GM06990 (cell line): ENCODE results near the gene PRKACB.

Experiments used
- DNase-seq: peaks from one replicate; pipeline ENCODE4 v3.0.0-alpha.2; 2011; ENCODE audit not compliant: insufficient read length; ENCODE audit errors: extremely low read depth
- H3K27me3 ChIP-seq: replicated peaks from 2 replicates; pipeline ENCODE4 v1.6.0; 2011; ENCODE audit warnings: low read length; ENCODE audit not compliant: control insufficient read depth, insufficient read depth
- H3K36me3 ChIP-seq: 2 replicates; pipeline ENCODE4 v1.5.1; 2011; ENCODE audit warnings: low read length; ENCODE audit not compliant: control insufficient read depth, insufficient read depth
- H3K4me3 ChIP-seq: replicated peaks from 2 replicates; pipeline ENCODE4 v1.5.1; 2011; ENCODE audit warnings: low read depth, mild to moderate bottlenecking, control low read depth, low read length
- TF ChIP-seq, protein P1 (sequence below): IDR thresholded peaks from 2 replicates; pipeline ENCODE4 v1.5.1; 2011; ENCODE audit warnings: low read length, control low read depth, mild to moderate bottlenecking, inconsistent platforms; ENCODE audit not compliant: insufficient read depth, poor library complexity, severe bottlenecking

PRKACB gene

DNA sequence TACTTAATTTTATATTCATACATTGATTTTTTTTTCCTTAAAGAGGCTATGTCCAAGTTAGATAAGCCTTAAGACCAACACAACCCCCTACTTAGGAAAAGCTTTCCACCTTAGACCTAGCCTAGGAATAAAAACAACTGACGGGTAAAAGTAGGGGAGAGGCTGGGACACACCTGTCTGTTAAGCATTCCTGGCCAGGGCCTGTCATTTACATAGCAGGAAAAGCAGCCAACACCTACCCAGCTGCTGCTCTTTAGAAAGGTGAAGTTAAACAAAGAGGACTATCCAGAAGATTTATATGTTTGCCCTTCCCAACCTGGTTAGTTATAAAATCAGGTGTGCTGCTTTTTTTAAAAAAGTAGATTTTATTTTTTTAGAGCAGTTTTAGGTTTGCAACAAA, 128.3 kb downstream of the PRKACB start:
- no peak for DNase-seq
- Histone ChIP-seq H3K36me3 (no peaks in the 10 kb centered on the region), H3K4me3 (no peak overlapping the region), H3K27me3 (no peaks in the 10 kb centered on the region)
- TF ChIP-seq, protein P1, sequence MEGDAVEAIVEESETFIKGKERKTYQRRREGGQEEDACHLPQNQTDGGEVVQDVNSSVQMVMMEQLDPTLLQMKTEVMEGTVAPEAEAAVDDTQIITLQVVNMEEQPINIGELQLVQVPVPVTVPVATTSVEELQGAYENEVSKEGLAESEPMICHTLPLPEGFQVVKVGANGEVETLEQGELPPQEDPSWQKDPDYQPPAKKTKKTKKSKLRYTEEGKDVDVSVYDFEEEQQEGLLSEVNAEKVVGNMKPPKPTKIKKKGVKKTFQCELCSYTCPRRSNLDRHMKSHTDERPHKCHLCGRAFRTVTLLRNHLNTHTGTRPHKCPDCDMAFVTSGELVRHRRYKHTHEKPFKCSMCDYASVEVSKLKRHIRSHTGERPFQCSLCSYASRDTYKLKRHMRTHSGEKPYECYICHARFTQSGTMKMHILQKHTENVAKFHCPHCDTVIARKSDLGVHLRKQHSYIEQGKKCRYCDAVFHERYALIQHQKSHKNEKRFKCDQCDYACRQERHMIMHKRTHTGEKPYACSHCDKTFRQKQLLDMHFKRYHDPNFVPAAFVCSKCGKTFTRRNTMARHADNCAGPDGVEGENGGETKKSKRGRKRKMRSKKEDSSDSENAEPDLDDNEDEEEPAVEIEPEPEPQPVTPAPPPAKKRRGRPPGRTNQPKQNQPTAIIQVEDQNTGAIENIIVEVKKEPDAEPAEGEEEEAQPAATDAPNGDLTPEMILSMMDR, result no peak

DNA sequence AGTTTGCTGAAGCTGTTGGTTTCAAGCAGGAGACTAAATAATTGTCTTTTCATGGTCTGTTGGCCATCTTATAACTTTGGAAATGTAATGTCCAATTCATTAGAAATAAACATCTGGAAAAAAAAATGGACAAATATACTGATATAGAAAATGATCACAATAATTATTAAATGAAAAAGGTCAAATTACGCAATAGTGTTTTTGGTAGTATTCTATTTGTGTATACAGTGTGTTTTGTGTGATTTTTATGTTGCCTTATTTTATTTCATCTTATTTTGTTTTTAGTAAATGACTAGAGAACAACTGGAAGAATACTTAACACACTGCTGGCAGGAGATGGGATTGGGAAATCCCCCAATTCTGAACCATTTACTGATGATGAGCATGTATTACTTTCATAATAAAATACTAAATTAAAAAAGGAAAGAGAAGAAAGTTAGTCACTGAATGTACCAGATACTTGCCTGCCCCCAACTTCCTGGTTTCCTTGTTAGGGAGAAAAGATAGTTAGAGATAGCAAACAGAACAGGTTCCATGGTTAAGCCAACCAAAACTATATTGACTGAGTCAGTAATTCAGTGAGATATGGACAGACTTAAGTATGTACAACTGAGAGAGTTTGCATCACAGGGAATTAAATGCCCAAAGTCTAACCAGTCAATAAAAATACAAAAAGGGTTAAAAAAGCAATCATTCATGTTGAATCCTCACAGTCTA, 133.4 kb downstream of the PRKACB start:
- TF ChIP-seq, protein P1, result no peak
- no peak for DNase-seq
- no peaks in the 10 kb centered on the region for H3K36me3 ChIP-seq
- H3K27me3 ChIP-seq, result no peaks in the 10 kb centered on the region
- H3K4me3 ChIP-seq, result no peak overlapping the region

DNA sequence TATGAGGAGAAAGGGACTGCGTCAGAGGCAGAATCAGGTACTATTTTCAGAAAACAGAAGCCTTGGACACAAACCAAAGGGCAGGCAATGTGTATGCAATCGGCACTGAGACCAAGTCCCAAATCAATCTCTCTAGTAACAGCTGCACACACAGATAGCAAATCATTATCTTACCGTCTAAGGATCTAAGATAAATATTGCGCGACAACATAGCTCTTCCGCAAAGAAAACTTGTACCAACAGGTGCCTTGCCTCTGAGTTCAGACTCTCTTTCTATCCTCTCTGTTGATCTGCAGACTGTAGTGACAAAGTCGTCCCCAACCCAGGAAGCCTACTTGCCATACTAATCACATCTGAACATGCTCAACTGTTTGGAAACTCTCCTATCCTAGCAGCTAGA, 134.8 kb downstream of the PRKACB start:
- no peak for DNase-seq
- Histone ChIP-seq H3K36me3 (no peaks in the 10 kb centered on the region), H3K27me3 (no peaks in the 10 kb centered on the region), H3K4me3 (no peak overlapping the region)
- TF ChIP-seq, protein P1, result no peak

DNA sequence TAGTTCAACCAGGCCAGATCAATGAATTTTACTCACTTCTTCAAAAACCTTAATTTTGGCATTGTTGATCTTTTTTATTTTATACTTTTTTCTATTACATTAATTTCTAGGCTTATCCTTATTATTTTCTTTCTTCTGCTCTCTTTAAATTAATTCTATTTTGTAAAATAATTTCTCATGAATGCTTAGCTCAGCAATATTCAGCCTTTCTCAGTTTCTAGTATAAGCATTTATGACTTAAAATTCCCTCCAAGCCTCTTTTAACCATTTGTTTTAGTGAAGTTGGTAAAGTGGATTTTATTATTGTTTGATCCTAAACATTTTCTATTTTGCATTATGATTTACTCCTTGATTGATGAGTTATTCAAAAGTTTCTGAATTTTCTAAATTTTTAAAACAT, 136.8 kb downstream of the PRKACB start:
- DNase-seq, result no peak
- Histone ChIP-seq H3K27me3 (no peaks in the 10 kb centered on the region), H3K36me3 (no peaks in the 10 kb centered on the region), H3K4me3 (no peak overlapping the region)
- TF ChIP-seq, protein P1, result no peak

DNA sequence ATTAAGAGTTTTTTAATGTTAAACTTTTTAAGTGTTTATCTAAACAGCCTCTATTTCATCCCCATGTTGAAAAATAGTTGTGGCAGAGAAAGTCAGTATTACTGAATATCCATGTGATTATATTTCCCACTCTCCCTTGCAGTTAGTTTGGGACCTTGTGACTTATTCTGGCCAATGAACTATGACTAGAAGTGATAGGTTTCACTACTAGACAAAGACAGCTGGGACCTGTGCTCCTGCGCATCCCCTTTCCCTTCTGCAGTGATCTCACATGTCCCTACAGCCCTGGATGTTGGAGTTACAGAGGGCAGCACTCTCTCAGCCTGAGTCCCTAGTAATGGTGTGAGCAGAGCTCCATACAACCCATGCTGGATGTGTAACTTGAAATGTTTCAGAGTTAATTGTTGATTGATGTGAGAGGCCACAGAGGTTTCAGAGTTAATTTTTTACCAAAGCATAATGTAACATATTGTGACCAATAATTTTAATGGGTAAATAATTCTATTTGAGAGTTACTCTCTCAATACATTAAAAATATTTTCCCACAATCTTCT, 138.8 kb downstream of the PRKACB start:
- TF ChIP-seq, protein P1, result no peak
- no peaks in the 10 kb centered on the region for H3K27me3 ChIP-seq
- no peaks in the 10 kb centered on the region for H3K36me3 ChIP-seq
- H3K4me3 ChIP-seq, result no peak overlapping the region
- no peak for DNase-seq
